Skin of body (tissue), 2 donors: ENCODE measurements around the gene GGPS1. TPM values are rescaled to one million over a fixed set of nuclear protein-coding genes. Genes with fewer than 3 reads are reported as not detected.
"Not testable (repeated sequence)": the region's sequence is repeated elsewhere in the genome, so short reads cannot be mapped to it uniquely, and the experiment has no call there.

Experiments
- DNase-seq: peaks from one replicate; lab custom pipeline; 2025; lab: John Stamatoyannopoulos, UW
- total RNA-seq: library from RNA; depleted of rRNA; stranded (reverse); fragments of >200 nt; gene quantifications from one replicate; pipeline ENCODE4 v1.2.3, GENCODE V29; 2014

Gene GGPS1
- total RNA-seq = 17.4 TPM

DNA sequence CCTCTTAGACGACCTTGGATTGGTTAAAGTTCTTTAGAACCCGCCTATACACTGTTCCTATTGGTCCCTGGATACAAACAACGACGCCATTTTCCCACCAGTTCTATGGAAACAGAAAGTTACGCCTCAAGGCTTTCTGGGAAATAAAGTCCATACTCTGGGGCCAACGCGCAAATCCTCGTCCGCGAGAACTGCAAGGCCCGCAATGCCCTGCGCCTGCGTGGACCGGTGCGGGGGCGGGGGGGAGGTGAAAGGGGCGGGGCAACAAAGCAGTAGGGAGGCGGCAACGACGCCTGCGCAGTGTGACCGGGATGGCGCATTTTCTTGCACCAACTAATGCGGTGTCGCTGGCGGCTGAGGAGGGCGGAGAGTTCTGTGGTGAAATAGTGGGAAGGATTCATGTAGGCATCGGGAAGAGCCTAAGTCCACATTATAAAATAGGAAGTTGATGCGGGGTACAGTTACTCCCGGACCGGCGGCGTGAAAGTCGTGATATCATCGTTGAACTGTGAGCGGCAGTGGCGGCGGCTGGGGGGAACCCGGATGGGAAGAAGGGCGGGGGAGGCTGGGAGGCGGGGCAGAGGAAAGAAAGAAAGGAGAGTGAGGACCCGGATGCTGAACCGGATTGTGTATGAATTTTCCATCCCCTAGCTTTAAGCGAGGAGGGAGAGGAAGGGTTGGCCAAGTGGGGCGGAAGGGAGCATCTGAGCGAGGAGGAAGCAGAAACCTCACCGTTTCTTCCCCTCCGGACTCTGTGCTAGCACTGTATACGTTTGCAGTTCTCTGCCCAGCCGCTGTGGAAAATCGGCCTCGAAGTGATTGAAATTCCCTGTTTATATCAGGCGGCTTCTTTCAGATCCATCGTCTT, at the start of gene GGPS1:
Gene GGPS1 (plus strand): TSS at position 300 of the 868 bp plus-strand sequence. CDS start 6,695 bp downstream, outside the sequence.
- DNase-seq = peak; percentile 100

GRCh38 chr1:235278915-235279292, 49.5 kb upstream of the GGPS1 start:
- DNase-seq = no peak

DNA sequence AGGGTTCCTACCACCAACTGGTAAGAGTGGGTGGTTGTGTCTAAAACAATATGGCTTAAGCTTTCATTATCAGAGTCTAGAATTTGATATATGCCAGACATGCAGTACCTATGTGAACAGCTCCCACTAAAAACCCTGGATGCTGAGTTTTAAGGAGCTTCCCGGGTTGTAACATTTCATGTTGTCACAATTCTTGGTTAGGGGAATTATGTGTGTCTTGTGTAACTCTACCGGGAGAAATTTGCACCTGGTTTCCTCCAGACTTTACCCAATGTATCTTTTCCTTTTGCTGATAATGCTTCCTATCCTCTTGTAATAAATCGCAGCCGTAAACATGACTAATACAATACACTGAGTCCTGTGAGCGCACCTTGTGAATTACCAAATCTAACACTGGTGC, 48.7 kb upstream of the GGPS1 start:
- no peak for DNase-seq

GRCh38 chr1:235280467-235280866, 47.9 kb upstream of the GGPS1 start:
- DNase-seq = no peak

- DNase-seq = not testable (repeated sequence)
These were observed 44.7 kb upstream of the GGPS1 start for GRCh38 chr1:235283636-235284035.

DNA sequence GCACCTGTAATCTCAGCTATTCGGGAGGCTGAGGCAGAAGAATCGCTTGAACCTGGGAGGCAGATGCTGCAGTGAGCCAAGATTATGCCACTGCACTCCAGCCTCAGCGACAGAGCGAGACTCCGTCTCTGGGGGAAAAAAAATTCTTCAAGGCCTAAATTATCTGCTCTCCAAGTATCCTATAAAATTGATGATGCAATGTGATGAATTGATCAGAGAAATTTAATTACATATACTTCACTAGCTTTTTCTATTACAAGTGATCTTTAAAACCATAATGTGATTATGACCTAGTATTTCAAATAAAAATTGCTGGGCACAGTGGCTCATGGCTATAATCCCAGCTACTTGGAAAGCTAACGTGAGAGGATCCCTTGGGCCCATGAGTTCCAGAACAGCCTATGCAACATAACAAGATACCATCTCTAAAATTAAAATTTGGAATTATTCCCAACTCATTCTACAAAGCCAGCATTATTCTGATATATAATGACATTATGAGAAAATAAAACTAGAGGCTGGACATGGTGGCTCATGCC, 44.1 kb upstream of the GGPS1 start:
- no peak for DNase-seq

GRCh38 chr1:235286667-235287066, 41.7 kb upstream of the GGPS1 start:
- no peak for DNase-seq

DNA sequence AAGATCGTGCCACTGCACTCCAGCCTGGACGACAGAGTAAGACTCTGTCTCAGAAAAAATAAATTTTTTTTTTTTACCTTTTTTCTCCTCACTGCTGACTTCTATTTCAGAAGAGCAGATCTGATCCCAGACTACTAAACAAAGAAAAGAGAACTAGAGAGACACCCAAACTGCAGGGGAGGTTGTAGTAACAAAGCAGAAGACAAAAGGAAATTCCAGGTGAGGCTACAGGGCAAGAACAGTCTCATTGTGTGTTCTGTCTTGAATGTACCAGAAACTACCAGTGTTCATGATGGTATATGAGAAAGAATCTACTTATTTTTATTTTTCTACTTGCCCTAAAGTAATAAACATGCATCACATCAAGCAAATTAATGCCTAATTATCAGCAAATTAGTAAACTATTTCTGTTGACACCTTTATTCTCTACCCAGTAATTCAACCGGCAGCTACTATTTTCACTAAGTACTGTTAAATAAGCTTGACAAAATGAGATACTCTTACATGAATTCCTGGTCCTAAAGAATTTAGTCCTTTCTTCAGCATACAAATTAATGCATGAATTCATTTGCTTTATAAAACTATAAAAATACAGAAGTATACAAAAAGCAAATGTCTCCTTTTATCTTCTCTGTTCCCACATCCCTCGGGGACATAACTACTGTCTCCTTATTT, 41.0 kb upstream of the GGPS1 start:
- DNase-seq = no peak

DNA sequence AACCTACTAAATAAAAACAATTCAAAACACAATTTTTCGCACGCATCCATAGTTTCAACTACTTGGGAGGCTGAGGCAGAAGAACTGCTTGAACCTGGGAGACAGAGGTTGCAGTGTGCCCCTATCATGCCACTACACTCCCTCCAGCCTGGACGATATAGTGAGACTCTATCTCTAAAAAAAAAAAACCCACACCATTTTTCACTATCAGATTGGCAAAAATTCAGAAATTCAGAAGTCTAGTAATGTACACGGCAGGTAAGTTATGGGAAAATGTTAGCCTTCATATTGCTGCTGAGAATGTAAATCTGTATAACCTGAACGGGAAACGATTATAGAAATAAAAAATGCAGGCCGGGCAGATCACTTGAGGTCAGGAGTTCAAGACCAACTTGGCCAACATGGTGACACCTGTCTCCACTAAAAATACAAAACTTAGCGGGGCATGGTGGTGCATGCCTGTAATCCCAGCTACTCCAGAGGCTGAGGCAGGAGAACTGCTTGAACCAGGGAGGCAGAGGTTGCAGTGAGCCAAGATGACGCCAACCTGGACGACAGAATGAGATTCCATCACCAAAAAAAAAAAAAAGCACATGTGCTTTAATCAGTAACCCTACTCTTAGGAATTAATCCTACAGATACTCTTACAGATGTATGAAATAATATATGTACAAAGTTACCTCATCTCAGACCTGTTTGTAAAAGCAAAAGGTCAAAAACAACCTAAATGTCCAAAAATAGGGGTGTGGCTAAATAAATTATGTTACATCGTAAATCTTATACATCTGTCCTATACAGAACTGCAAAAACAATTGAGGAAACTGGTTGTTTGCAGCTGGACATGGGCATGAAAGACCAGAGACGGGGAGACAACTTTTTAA, 38.3 kb upstream of the GGPS1 start:
- no peak for DNase-seq

DNA sequence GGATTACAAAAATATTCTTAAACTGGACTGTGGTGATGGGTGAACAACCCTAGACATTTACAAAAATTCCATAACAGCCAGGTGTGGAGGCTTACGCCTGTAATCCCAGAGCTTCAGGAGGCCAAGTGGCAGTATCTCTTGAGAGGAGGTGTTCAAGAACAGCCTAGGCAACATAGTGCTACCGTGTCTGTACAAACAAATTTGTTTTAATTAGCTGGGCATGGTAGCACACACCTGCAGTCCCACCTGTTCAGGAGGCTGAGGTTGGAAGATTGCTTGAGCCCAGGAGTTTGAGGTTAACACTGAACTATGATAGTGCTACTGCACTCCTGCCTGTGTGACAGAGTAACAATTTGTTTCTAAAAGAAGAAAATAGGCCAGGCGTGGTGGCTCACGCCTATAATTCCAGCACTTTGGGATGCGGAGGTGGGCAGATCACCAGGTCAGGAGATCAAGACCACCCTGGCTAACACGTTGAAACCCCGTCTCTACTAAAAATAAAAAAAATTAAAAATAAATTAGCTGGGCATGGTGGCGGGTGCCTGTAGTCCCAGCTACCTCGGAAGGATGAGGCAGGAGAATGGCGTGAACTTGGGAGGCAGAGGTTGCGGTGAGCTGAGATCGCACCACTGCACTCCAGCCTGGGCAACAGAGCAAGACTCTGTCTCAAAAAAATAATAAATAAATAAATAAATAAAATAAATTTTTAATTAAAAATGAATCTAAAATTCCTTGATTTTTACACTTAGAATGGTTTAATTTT, 37.4 kb upstream of the GGPS1 start:
- DNase-seq = no peak

DNA sequence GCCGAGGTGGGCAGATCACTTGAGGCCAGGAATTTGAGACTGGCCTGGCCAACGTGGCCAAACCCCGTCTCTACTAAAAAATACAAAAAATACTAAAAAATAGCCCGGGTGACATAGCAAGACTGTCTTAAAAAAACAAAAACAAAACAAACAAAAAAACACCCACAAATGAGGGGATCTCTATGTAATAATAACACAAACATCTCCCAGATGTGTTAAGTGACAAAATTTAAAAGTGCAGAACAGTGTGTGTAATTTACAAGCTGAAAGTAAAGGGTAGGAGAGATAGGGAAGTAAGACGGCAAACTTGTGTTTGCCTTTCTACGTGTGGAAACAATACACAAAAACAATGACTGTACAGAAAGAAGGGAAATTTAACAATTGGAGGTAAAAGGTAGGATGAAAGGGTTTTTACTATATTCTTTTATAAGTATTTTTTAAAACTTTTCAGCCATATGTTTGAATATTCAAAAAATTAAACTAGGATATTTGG, 36.7 kb upstream of the GGPS1 start:
- no peak for DNase-seq

GRCh38 chr1:235292790-235293189, 35.6 kb upstream of the GGPS1 start:
- no peak for DNase-seq

DNA sequence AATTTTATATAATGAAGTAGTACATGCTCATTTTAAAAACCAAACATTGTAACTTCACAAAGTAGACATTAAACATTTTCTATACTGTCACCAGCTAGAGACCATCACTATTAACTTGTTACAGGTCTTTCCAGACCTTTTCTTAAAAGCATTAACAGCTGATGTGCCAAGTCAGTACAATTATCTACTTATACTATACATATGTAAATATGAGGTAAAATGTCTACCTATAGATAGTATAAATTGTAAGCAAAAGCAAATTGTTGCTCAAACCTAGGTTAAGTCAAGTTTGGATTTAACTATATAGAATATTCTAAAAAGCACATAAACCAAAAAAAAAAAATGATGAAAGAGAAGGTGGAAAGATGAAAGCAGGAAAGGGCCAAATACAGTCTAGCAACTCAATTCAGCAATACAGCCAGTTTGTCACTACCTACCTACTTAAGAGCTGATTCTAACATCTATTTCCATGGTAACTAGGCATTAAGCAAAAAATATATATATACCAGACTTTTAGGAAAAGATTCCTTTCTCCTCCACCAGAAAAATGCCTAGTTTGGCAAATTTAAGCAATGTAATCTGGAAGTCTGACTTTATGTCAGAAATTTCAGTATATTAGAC, 34.9 kb upstream of the GGPS1 start:
- no peak for DNase-seq

- no peak for DNase-seq
These were observed 32.4 kb upstream of the GGPS1 start for GRCh38 chr1:235295902-235296350.

- DNase-seq = no peak
These were observed 31.6 kb upstream of the GGPS1 start for GRCh38 chr1:235296729-235297128.

- DNase-seq = no peak
These were observed 30.8 kb upstream of the GGPS1 start for GRCh38 chr1:235297579-235297978.

- DNase-seq = no peak
These were observed 29.6 kb upstream of the GGPS1 start for GRCh38 chr1:235298758-235299157.

DNA sequence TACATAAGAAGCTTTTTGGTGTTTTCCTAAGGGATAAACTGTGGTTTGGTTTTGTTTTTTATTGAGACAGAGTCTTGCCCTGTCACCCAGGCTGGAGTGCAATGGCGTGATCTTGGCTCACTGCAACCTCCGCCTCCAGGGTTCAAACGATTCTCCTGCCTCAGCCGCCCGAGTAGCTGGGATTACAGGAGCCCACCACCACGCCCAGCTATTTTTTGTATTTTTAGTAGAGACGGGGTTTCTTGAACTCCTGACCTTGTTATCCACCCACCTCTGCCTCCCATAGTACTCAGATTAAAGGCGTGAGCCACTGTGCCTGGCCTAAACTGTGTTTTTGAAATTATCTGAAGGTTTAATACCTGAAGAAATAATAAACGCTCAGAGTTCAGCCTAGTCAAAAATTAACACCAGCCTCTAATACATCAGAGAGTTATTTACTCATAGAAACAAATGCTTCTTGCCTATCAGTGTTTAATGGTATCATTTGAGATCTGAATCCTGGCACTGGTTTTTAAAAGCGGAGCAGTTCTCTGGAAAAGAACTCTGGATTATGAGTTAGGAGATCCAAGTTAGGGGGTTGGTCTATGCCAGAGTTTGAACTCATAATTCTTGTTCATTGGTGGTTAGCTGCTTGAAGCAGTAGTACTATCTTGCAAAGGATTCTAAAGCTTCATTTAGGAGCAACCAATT, 29.1 kb upstream of the GGPS1 start:
- DNase-seq = no peak

GRCh38 chr1:235302143-235302542, 26.2 kb upstream of the GGPS1 start:
- no peak for DNase-seq
